PC-3 (cell line): ENCODE results near the gene FCRL6.

Source experiments
- EZH2phosphoT487 ChIP-seq: fragments of 300-600 bp; sonication (generic); IDR thresholded peaks from 2 replicates; pipeline ENCODE4 v1.6.1; 2018; ENCODE audit warnings: mild to moderate bottlenecking, antibody characterized with exemption, low read length, borderline replicate concordance
- TF ChIP-seq, protein P1 (sequence below): fragments of 300-600 bp; sonication (generic); conservative IDR thresholded peaks from 2 replicates; pipeline ENCODE4 v1.5.1; 2017; ENCODE audit warnings: antibody characterized with exemption, low read depth, mild to moderate bottlenecking, low read length

DNA sequence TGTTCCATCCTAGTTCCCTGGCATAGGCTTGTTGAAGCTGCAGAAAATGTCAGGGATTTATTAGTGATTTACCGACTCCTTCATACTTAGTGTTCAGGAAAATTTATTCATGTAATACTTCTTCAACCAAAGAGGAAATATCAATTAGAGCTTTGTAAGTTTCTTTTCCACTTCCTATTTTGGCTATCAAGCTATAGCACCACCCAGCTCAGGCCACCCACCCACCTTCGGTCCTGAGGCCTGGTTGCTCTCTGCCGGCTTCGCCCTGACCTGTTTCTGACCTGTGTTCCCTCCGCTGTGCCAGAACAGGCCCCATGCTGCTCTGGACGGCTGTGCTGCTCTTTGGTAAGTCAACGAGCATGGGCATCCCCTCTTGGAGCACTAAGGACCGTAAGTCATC, at the start of gene FCRL6:
- TF ChIP-seq EZH2phosphoT487 = no peak
- TF ChIP-seq, protein P1, sequence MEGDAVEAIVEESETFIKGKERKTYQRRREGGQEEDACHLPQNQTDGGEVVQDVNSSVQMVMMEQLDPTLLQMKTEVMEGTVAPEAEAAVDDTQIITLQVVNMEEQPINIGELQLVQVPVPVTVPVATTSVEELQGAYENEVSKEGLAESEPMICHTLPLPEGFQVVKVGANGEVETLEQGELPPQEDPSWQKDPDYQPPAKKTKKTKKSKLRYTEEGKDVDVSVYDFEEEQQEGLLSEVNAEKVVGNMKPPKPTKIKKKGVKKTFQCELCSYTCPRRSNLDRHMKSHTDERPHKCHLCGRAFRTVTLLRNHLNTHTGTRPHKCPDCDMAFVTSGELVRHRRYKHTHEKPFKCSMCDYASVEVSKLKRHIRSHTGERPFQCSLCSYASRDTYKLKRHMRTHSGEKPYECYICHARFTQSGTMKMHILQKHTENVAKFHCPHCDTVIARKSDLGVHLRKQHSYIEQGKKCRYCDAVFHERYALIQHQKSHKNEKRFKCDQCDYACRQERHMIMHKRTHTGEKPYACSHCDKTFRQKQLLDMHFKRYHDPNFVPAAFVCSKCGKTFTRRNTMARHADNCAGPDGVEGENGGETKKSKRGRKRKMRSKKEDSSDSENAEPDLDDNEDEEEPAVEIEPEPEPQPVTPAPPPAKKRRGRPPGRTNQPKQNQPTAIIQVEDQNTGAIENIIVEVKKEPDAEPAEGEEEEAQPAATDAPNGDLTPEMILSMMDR = no peak
